ENCODE results near the gene BEND6.
"Not testable (repeated sequence)": the region's sequence is repeated elsewhere in the genome, so short reads cannot be mapped to it uniquely, and the experiment has no call there.

BEND6 gene

GRCh38 chr6:56986611-56987010 lies 31.7 kb downstream of the BEND6 start:
- DNase-seq, result no peak

- no peak for DNase-seq
These were observed 33.2 kb downstream of the BEND6 start for GRCh38 chr6:56988145-56988544.

- DNase-seq, result no peak
These were observed 37.1 kb downstream of the BEND6 start for GRCh38 chr6:56992036-56992435.

- DNase-seq, result no peak
These were observed 37.8 kb downstream of the BEND6 start for GRCh38 chr6:56992703-56993102.

GRCh38 chr6:56995347-56995902 lies 40.5 kb downstream of the BEND6 start:
- no peak for DNase-seq

- no peak for DNase-seq
These were observed 41.5 kb downstream of the BEND6 start for GRCh38 chr6:56996401-56996800.

- no peak for DNase-seq
These were observed 44.1 kb downstream of the BEND6 start for GRCh38 chr6:56999049-56999448.

- DNase-seq, result not testable (repeated sequence)
These were observed 44.8 kb downstream of the BEND6 start for GRCh38 chr6:56999748-57000147.

- DNase-seq, result no peak
These were observed 47.3 kb downstream of the BEND6 start for GRCh38 chr6:57002197-57002596.

GRCh38 chr6:57004292-57004691 lies 49.4 kb downstream of the BEND6 start:
- DNase-seq, result no peak

- no peak for DNase-seq
These were observed 51.2 kb downstream of the BEND6 start for GRCh38 chr6:57006101-57006500.

GRCh38 chr6:57008069-57008468 lies 53.2 kb downstream of the BEND6 start:
- not testable (repeated sequence) for DNase-seq

- DNase-seq, result no peak
These were observed 58.6 kb downstream of the BEND6 start for GRCh38 chr6:57013521-57013926.

- no peak for DNase-seq
These were observed 62.2 kb downstream of the BEND6 start for GRCh38 chr6:57017069-57017468.

GRCh38 chr6:57017841-57018240 lies 62.9 kb downstream of the BEND6 start:
- DNase-seq, result no peak

GRCh38 chr6:57019434-57019833 lies 64.5 kb downstream of the BEND6 start:
- DNase-seq, result no peak

- no peak for DNase-seq
These were observed 66.3 kb downstream of the BEND6 start for GRCh38 chr6:57021086-57021720.

GRCh38 chr6:57024321-57024720 lies 69.4 kb downstream of the BEND6 start:
- DNase-seq, result no peak

- no peak for DNase-seq
These were observed 69.9 kb downstream of the BEND6 start for GRCh38 chr6:57024775-57025174.

- DNase-seq, result no peak
These were observed 71.1 kb downstream of the BEND6 start for GRCh38 chr6:57026001-57026400.

GRCh38 chr6:57027301-57027700 lies 72.4 kb downstream of the BEND6 start:
- no peak for DNase-seq

GRCh38 chr6:57029213-57029612 lies 74.3 kb downstream of the BEND6 start:
- DNase-seq, result no peak

- DNase-seq, result no peak
These were observed 78.3 kb downstream of the BEND6 start for GRCh38 chr6:57033228-57033627.

- DNase-seq, result no peak
These were observed 80.6 kb downstream of the BEND6 start for GRCh38 chr6:57035549-57035948.

- no peak for DNase-seq
These were observed 84.0 kb downstream of the BEND6 start for GRCh38 chr6:57038906-57039305.

Measured in activated naive CD4-positive, alpha-beta T cell treated with Interleukin-2 at 50 U/mL for 16 hours (primary cell).